Astrocyte (in vitro differentiated cells and primary cell): ENCODE measurements around the gene GPATCH8. TPM values are rescaled to one million over a fixed set of nuclear protein-coding genes. Genes with fewer than 3 reads are reported as not detected.
A peak's percentile ranks its signal among the peaks of the same experiment; 100 is the strongest.

ENCODE experiments used
- DNase-seq: peaks from one replicate; pipeline ENCODE4 v3.0.0-alpha.2; 2010; ENCODE audit warnings: low read depth
- FAIRE-seq: peaks from 2 replicates; lab custom pipeline; 2011; peaks lifted over from hg19 to GRCh38; lab: Jason Lieb, UNC
- H2AFZ ChIP-seq: 2 replicates; pipeline ENCODE4 v1.6.0; 2012; ENCODE audit warnings: low read depth, low read length, inconsistent platforms
- H3K27ac ChIP-seq: 2 replicates; pipeline ENCODE4 v1.5.1; 2011; ENCODE audit warnings: low read depth, low read length, inconsistent platforms
- H3K27me3 ChIP-seq: 2 replicates; pipeline ENCODE4 v1.6.0; 2011; ENCODE audit warnings: low read length, inconsistent platforms; ENCODE audit not compliant: insufficient read depth
- H3K36me3 ChIP-seq: 2 replicates; pipeline ENCODE4 v1.5.1; 2011; ENCODE audit warnings: low read length, inconsistent platforms; ENCODE audit not compliant: insufficient read depth
- H3K4me1 ChIP-seq: 2 replicates; pipeline ENCODE4 v1.5.1; 2011; ENCODE audit warnings: low read length, inconsistent platforms; ENCODE audit not compliant: insufficient read depth
- H3K4me2 ChIP-seq: 2 replicates; pipeline ENCODE4 v1.6.0; 2012; ENCODE audit warnings: low read length, inconsistent platforms
- H3K4me3 ChIP-seq: 2 replicates; pipeline ENCODE4 v1.5.1; 2011; ENCODE audit warnings: low read depth, mild to moderate bottlenecking, low read length, inconsistent platforms; ENCODE audit not compliant: insufficient read depth
- H3K79me2 ChIP-seq: 2 replicates; pipeline ENCODE4 v1.6.0; 2012; ENCODE audit warnings: mild to moderate bottlenecking, low read length, inconsistent platforms; ENCODE audit not compliant: insufficient read depth
- H3K9ac ChIP-seq: 2 replicates; pipeline ENCODE4 v1.6.0; 2012; ENCODE audit warnings: mild to moderate bottlenecking, low read length, inconsistent platforms
- H3K9me3 ChIP-seq: 2 replicates; pipeline ENCODE4 v1.5.1; 2012; ENCODE audit warnings: low read depth, mild to moderate bottlenecking, low read length, inconsistent platforms; ENCODE audit not compliant: insufficient read depth
- H4K20me1 ChIP-seq: 2 replicates; pipeline ENCODE4 v1.6.0; 2012; ENCODE audit warnings: low read length, inconsistent platforms; ENCODE audit not compliant: insufficient read depth
- H3K27ac Mint-ChIP-seq: one replicate; pipeline ENCODE4 v1.8.0; 2021; ENCODE audit warnings: mild to moderate bottlenecking, mixed read lengths; ENCODE audit not compliant: unreplicated experiment
- H3K27me3 Mint-ChIP-seq: one replicate; pipeline ENCODE4 v1.8.0; 2021; ENCODE audit warnings: low read depth, mixed read lengths; ENCODE audit not compliant: unreplicated experiment
- H3K36me3 Mint-ChIP-seq: one replicate; pipeline ENCODE4 v1.8.0; 2021; ENCODE audit warnings: low read depth, mixed read lengths; ENCODE audit not compliant: unreplicated experiment
- H3K4me1 Mint-ChIP-seq: one replicate; pipeline ENCODE4 v1.8.0; 2021; ENCODE audit warnings: low read depth, mixed read lengths; ENCODE audit not compliant: unreplicated experiment
- H3K4me3 Mint-ChIP-seq: one replicate; pipeline ENCODE4 v1.8.0; 2021; ENCODE audit warnings: mild to moderate bottlenecking, moderate library complexity, mixed read lengths; ENCODE audit not compliant: unreplicated experiment
- H3K9me3 Mint-ChIP-seq: one replicate; pipeline ENCODE4 v1.8.0; 2021; ENCODE audit warnings: mild to moderate bottlenecking, mixed read lengths; ENCODE audit not compliant: unreplicated experiment
- CTCF ChIP-seq: IDR thresholded peaks from 2 replicates; pipeline ENCODE4 v1.5.1; 2011; ENCODE audit warnings: low read depth, mild to moderate bottlenecking, inconsistent platforms, low read length, moderate library complexity; ENCODE audit not compliant: insufficient read depth
- EZH2 ChIP-seq: IDR thresholded peaks from 2 replicates; pipeline ENCODE4 v1.6.1; 2012; ENCODE audit warnings: mild to moderate bottlenecking, low read length, inconsistent platforms; ENCODE audit not compliant: insufficient read depth
- total RNA-seq: library from RNA; stranded (reverse); gene quantifications from 2 replicates; pipeline ENCODE4 v1.2.1, GENCODE V29; 2021

Gene GPATCH8
- total RNA-seq, 1 donor from 2014 or later = 43.3 TPM

- FAIRE-seq (no peak), DNase-seq (no peak)
- Mint-ChIP-seq H3K4me1 (no peaks in the 10 kb centered on the region), H3K36me3 (peaks cover 7% of the 10 kb centered on the region), H3K4me3 (no peak overlapping the region), H3K27ac (no peak overlapping the region), H3K9me3 (peaks cover 9% of the 10 kb centered on the region), H3K27me3 (no peaks in the 10 kb centered on the region)
- Histone ChIP-seq H2AFZ (no peak overlapping the region), H3K9ac (no peak overlapping the region), H3K27me3 (no peaks in the 10 kb centered on the region), H3K27ac (no peak overlapping the region), H3K4me3 (no peak overlapping the region), H4K20me1 (no peaks in the 10 kb centered on the region), H3K36me3 (no peaks in the 10 kb centered on the region), H3K79me2 (no peaks in the 10 kb centered on the region), H3K9me3 (no peaks in the 10 kb centered on the region), H3K4me2 (no peak overlapping the region), H3K4me1 (no peaks in the 10 kb centered on the region)
- no peak for TF ChIP-seq EZH2
- TF ChIP-seq CTCF = no peak
These were observed 24.7 kb upstream of the GPATCH8 start for GRCh38 chr17:44527954-44528353.

GRCh38 chr17:44527102-44527501 is 23.9 kb upstream of the GPATCH8 start:
- TF ChIP-seq EZH2 (no peak), CTCF (no peak)
- Histone ChIP-seq H3K4me1 (no peaks in the 10 kb centered on the region), H3K27ac (no peak overlapping the region), H3K4me3 (no peak overlapping the region), H3K4me2 (no peak overlapping the region), H3K79me2 (no peaks in the 10 kb centered on the region), H3K9ac (no peak overlapping the region), H3K9me3 (no peaks in the 10 kb centered on the region), H3K27me3 (no peaks in the 10 kb centered on the region), H3K36me3 (no peaks in the 10 kb centered on the region), H4K20me1 (no peaks in the 10 kb centered on the region), H2AFZ (no peak overlapping the region)
- H3K27me3 Mint-ChIP-seq = no peaks in the 10 kb centered on the region
- FAIRE-seq (no peak), DNase-seq (no peak)
- H3K4me1 Mint-ChIP-seq = no peaks in the 10 kb centered on the region
- no peak overlapping the region for H3K4me3 Mint-ChIP-seq
- peaks cover 7% of the 10 kb centered on the region for H3K36me3 Mint-ChIP-seq
- peaks cover 9% of the 10 kb centered on the region for H3K9me3 Mint-ChIP-seq
- no peak overlapping the region for H3K27ac Mint-ChIP-seq

- H2AFZ ChIP-seq = peak overlapping the region; percentile 47
- no peak for TF ChIP-seq EZH2
- TF ChIP-seq CTCF = no peak
- Mint-ChIP-seq H3K27me3 (peaks cover 2% of the 10 kb centered on the region), H3K4me3 (no peak overlapping the region), H3K4me1 (no peaks in the 10 kb centered on the region), H3K27ac (no peak overlapping the region), H3K9me3 (peaks cover 9% of the 10 kb centered on the region), H3K36me3 (peaks cover 3% of the 10 kb centered on the region)
- H3K4me3 ChIP-seq = no peak overlapping the region
- no peaks in the 10 kb centered on the region for H3K9me3 ChIP-seq
- no peak overlapping the region for H3K9ac ChIP-seq
- H3K36me3 ChIP-seq = no peaks in the 10 kb centered on the region
- DNase-seq (no peak), FAIRE-seq (no peak)
- no peaks in the 10 kb centered on the region for H3K4me1 ChIP-seq
- no peak overlapping the region for H3K27ac ChIP-seq
- no peaks in the 10 kb centered on the region for H3K27me3 ChIP-seq
- no peak overlapping the region for H3K4me2 ChIP-seq
- no peaks in the 10 kb centered on the region for H4K20me1 ChIP-seq
- no peaks in the 10 kb centered on the region for H3K79me2 ChIP-seq
These were observed 20.4 kb upstream of the GPATCH8 start for GRCh38 chr17:44523672-44523972.
